Cardiac ventricle fibroblast (primary cell): ENCODE results near the gene RNF215. TPM values are rescaled to one million over a fixed set of nuclear protein-coding genes. Genes with fewer than 3 reads are reported as not detected.

ENCODE experiments used
- total RNA-seq: library from RNA; depleted of rRNA; stranded (reverse); fragments of >200 nt; gene quantifications from 2 replicates; pipeline ENCODE4 v1.2.3, GENCODE V29; 2015

RNF215 gene
- total RNA-seq = 13.3 and 19.8 TPM in 2 replicates

DNA sequence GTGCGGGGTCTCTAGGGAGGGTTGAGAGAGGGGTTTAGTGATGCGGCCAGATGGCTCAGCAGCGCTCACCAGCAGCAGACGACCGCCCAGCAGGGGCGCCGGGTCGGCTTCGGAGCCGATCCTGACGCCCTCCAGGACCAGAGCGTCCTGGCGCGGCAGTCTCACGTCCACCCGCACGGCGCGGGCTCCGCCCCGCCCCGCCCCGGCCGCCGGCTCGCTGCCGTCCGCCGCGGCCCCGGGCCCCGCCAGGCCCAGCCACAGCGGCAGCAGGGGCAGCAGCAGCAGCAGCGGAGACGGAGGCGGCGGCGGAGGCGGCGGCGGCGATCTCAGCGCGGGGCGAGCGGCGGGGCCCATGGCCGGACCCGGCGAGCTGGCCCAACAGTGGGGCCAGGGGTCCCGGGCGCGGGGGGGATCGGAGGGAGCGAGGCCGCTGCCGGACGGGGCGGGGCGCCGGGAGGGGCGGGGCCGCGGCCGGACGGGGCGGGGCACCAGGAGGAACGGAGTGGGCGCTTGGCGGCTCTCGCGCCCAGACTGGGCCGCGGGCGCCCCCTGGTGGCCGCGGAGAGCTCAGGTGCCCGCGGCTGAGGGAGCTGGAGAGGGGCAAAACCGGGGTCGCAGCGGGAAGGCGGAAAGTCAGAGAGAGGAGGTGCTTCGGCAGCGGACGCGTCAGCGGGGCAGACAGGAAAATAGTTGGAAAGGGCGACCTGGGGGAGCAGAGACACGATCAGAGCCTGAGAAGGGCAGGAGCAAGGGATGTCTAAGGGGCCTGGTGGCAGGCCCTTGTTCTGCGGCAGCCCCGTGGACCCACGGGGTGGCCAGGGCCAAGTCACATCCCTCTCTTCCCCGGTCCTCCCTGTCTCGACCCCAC, at the start of gene RNF215:
Gene RNF215 (minus strand): TSS at position 452 of the 868 bp plus-strand sequence. CDS start 98 bp downstream, at position 354.

GRCh38 chr22:30425616-30426387, 38.6 kb upstream of the RNF215 start, which contains the start of gene MTFP1:
Gene MTFP1 (plus strand): TSS chr22:30425768. CDS start chr22:30425880, 112 bp downstream.

DNA sequence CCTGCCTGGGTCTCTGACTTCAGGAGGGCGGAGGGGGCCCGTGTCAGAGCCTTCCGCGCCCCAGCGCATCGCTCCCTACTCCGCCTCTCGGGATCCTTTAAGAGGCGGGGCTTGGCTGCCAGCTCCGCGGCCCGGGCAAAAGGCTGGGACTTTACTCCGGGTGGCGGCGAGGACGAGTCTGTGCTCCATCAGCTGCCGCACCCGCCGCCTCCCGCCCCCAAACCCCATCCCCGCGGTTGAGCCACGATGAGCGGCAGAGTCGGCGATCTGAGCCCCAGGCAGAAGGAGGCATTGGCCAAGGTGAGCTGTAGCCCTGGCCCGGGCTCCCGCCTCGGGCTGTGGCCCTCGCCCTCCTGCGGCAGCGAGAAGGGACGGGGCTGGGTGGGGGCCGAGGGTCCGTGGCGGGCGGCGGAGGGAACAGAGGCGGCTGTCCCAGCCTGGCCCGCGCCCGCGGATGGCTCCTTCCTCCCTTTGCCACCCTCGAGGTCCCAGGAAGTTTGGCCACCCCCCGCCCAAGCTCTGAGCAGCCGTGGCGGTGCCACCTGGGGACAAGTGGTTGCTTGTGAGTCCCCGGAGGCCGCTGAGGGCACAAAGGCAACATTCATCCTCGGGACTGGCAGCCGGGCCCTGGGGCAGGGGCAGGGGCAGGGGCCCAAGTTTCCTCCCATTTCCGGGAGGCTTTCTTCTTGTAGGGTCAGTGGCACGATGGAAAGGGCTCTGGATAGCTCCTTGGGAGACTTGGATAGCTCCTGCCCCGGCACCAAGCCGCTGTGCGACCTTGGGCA, 9.9 kb upstream of the RNF215 start, which contains the start of gene SEC14L2:
Gene SEC14L2 (plus strand): TSS at position 148 of the 785 bp plus-strand sequence. CDS start 99 bp downstream, at position 247.

DNA sequence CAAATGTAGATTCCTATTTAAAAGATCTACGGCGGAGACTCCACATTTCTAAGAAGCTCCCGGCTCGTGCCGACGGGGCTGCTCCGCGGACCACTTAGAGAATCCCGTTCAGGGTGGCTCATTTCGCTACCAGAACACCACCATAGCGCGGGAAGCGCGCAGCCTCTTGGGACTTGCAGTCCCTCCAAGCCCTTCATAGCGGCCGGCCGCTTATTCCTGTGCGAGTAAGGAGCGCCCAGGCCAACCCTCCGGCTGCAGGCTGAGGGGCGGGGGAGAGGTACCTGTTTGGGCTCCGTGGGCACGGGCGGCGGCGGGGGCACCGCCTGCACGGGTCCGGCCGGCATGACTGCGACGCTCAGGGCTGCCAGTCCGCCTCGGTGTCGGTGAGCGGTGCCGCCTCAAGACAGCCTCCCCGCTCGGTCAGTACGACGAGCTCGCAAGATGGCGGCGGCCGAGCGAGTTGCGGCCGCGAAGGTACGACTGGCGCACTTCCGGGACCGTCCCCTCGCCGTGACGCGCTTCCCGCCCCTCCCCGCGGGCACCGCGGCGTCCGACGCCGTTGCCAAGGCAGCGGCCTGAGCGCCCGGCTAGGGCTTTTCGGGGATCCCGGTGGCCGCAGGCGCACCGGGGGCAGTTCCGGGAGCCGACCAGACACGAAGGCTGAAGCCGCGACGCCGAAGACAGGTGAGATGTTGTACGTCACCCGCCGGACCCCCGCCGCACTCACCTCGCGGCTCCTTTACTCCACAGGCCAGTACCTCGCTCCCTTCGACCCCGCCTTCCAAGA, 30.6 kb downstream of the RNF215 start, which contains the start of the genes CCDC157 and SF3A1:
Gene CCDC157 (plus strand): TSS at position 559 of the 787 bp plus-strand sequence. CDS start 8,994 bp downstream, outside the sequence.
Gene SF3A1 (minus strand): TSS at position 446 of the 787 bp plus-strand sequence. CDS start 102 bp downstream, at position 344.

Other genes starting within 250 kb of the RNF215 start
- 0.19 and 0.54 TPM in 2 replicates for gene LIF, start 140.7 kb downstream of the RNF215 start, total RNA-seq
- not detected in 2 replicates for gene OSM, start 120.6 kb downstream of the RNF215 start, total RNA-seq
- gene CASTOR1, start 97.9 kb downstream of the RNF215 start, total RNA-seq = 18.9 and 24.0 TPM in 2 replicates
- gene TBC1D10A, start 60.5 kb downstream of the RNF215 start, total RNA-seq = 16.5 and 16.6 TPM in 2 replicates
- gene SF3A1, start 30.5 kb downstream of the RNF215 start, total RNA-seq = 47.0 and 70.0 TPM in 2 replicates
- 0.73 and 1.5 TPM in 2 replicates for gene CCDC157, start 30.4 kb downstream of the RNF215 start, total RNA-seq
- 11.5 and 30.1 TPM in 2 replicates for gene SEC14L2, start 9.6 kb upstream of the RNF215 start, total RNA-seq
- 6.4 and 14.3 TPM in 2 replicates for gene MTFP1, start 38.4 kb upstream of the RNF215 start, total RNA-seq
- gene SEC14L3, start 84.6 kb upstream of the RNF215 start, total RNA-seq = not detected in 2 replicates
- gene SEC14L4, start 118.3 kb upstream of the RNF215 start, total RNA-seq = 0.15 TPM in 1 of 2 replicates, not detected in the other
- 0.25 TPM in 1 of 2 replicates, not detected in the other for gene SEC14L6, start 159.3 kb upstream of the RNF215 start, total RNA-seq
- 0.49 and 0.56 TPM in 2 replicates for gene GAL3ST1, start 187.3 kb upstream of the RNF215 start, total RNA-seq
- 54.9 and 56.1 TPM in 2 replicates for gene PES1, start 204.5 kb upstream of the RNF215 start, total RNA-seq
- 9.3 and 9.6 TPM in 2 replicates for gene TCN2, start 219.8 kb upstream of the RNF215 start, total RNA-seq
- gene SLC35E4, start 248.4 kb upstream of the RNF215 start, total RNA-seq = 6.1 and 6.6 TPM in 2 replicates